Lower leg skin (tissue), 3 donors: Measurements from ENCODE around the gene HOXC10.

Experiments used
- CTCF ChIP-seq, 3 donors: fragments of 450-650 bp; IDR thresholded peaks; one replicate each; pipeline ENCODE4 v1.5.1; 2016; ENCODE audit warnings: antibody characterized with exemption in 3 of 3, mild to moderate bottlenecking in 3 of 3, moderate library complexity in 2 of 3
- POLR2A ChIP-seq, 2 donors: fragments of 450-650 bp; IDR thresholded peaks; one replicate each; pipeline ENCODE4 v1.6.1; 2016 to 2017; ENCODE audit warnings: antibody characterized with exemption in 2 of 2, mild to moderate bottlenecking in 1 of 2, moderate library complexity in 1 of 2

DNA sequence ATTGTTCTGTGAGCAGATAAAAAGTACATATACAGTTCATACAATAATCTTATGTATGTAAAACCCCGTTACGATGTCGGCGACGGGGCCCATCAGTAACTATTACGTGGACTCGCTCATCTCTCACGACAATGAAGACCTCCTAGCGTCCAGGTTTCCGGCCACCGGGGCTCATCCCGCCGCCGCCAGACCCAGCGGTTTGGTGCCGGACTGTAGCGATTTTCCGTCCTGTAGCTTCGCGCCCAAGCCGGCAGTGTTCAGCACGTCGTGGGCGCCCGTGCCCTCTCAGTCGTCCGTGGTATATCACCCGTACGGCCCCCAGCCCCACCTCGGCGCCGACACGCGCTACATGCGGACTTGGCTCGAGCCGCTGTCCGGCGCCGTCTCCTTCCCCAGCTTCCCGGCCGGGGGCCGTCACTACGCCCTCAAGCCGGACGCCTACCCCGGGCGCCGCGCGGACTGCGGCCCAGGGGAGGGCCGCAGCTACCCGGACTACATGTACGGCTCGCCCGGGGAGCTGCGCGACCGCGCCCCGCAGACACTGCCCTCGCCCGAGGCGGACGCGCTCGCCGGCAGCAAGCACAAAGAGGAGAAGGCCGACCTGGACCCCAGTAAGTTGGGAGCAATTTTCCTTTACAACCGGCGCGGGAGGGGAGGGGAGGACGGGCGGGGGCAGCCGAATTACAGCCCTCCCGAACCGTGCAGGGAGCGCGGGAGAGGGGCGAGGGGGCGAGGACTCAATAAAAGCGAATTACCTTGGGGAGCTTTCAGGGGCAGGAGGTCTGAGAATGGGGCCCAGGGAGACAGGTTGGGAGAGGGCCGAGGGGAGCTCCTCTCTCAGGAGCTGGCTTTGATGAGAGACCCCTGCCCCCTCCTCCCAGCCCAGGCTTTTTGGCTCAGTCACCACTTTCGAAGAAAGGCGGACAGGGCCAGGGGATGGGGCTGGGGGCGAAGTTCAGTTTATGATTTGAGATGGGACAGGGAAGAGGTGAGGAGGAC, 15.5 kb downstream of the HOXC10 start, which contains the start of gene HOXC9:
- TF ChIP-seq CTCF (IDR thresholded peaks at IDR 0.05) (no peak), POLR2A (IDR thresholded peaks at IDR 0.05) (no peak)
